GM23338 (cell line): Measurements from ENCODE around the gene RNF214. TPM values are rescaled to one million over a fixed set of nuclear protein-coding genes. Genes with fewer than 3 reads are reported as not detected.

Source experiments
- ATAC-seq: fragments of 200-7000 bp; cut with Tn5 transposase; 3 replicates; pipeline ENCODE4 v1.9.1; 2020
- DNase-seq: peaks from one replicate; pipeline ENCODE4 v3.0.0-alpha.2; 2015; ENCODE audit warnings: low spot score
- H2AFZ ChIP-seq: fragments of 200-600 bp; sonication (generic); 2 replicates; pipeline ENCODE4 v1.8.0; 2016; ENCODE audit warnings: antibody characterized with exemption, mild to moderate bottlenecking, moderate library complexity
- H3F3A ChIP-seq: fragments of 200-600 bp; sonication (generic); replicated peaks from 2 replicates; pipeline ENCODE4 v1.8.0; 2017; ENCODE audit warnings: antibody characterized with exemption, mixed run types, low read depth
- H3K27ac ChIP-seq: fragments of 200-600 bp; sonication (generic); 2 replicates; pipeline ENCODE4 v1.6.1; 2016; ENCODE audit warnings: low read depth
- H3K27me3 ChIP-seq: fragments of 200-600 bp; sonication (generic); 2 replicates; pipeline ENCODE4 v1.8.0; 2016; ENCODE audit warnings: mild to moderate bottlenecking, mixed run types, moderate library complexity; ENCODE audit not compliant: insufficient read depth
- H3K36me3 ChIP-seq: fragments of 200-600 bp; sonication (generic); 2 replicates; pipeline ENCODE4 v1.8.0; 2016; ENCODE audit warnings: mild to moderate bottlenecking; ENCODE audit not compliant: insufficient read depth
- H3K4me1 ChIP-seq: fragments of 200-600 bp; sonication (generic); 2 replicates; pipeline ENCODE4 v1.8.0; 2016; ENCODE audit warnings: mild to moderate bottlenecking, moderate library complexity; ENCODE audit not compliant: insufficient read depth
- H3K4me2 ChIP-seq: fragments of 200-600 bp; sonication (generic); 2 replicates; pipeline ENCODE4 v1.7.1; 2017; ENCODE audit warnings: mixed run types
- H3K4me3 ChIP-seq: fragments of 200-600 bp; sonication (generic); 2 replicates; pipeline ENCODE4 v1.6.1; 2016; ENCODE audit warnings: mixed run types
- H3K79me2 ChIP-seq: fragments of 200-600 bp; sonication (generic); replicated peaks from 2 replicates; pipeline ENCODE4 v1.8.0; 2017; ENCODE audit warnings: mild to moderate bottlenecking; ENCODE audit not compliant: insufficient read depth
- H3K9me2 ChIP-seq: fragments of 200-600 bp; sonication (generic); 2 replicates; pipeline ENCODE4 v1.8.0; 2017; ENCODE audit not compliant: insufficient read depth
- H4K20me1 ChIP-seq: fragments of 200-600 bp; sonication (generic); replicated peaks from 2 replicates; pipeline ENCODE4 v1.8.0; 2017; ENCODE audit warnings: mild to moderate bottlenecking; ENCODE audit not compliant: insufficient read depth
- H3K27ac Mint-ChIP-seq: 2 replicates; pipeline ENCODE4 v1.8.0; 2020; ENCODE audit warnings: inconsistent platforms, mild to moderate bottlenecking, moderate library complexity, mixed read lengths
- H3K27me3 Mint-ChIP-seq: 3 replicates; pipeline ENCODE4 v1.8.0; 2022; ENCODE audit warnings: low read depth, mild to moderate bottlenecking, moderate library complexity, mixed read lengths, inconsistent platforms; ENCODE audit not compliant: insufficient read depth, poor library complexity
- H3K36me3 Mint-ChIP-seq: 3 replicates; pipeline ENCODE4 v1.8.0; 2021; ENCODE audit warnings: low read depth, mild to moderate bottlenecking, inconsistent platforms, moderate library complexity, mixed read lengths
- H3K4me1 Mint-ChIP-seq: 3 replicates; pipeline ENCODE4 v1.8.0; 2020; ENCODE audit warnings: mild to moderate bottlenecking, inconsistent platforms, mixed read lengths
- H3K4me3 Mint-ChIP-seq: 3 replicates; pipeline ENCODE4 v1.8.0; 2021; ENCODE audit warnings: moderate library complexity, mild to moderate bottlenecking, inconsistent platforms, mixed read lengths
- H3K9me3 Mint-ChIP-seq: 3 replicates; pipeline ENCODE4 v1.8.0; 2020; ENCODE audit warnings: moderate library complexity, mild to moderate bottlenecking, inconsistent platforms, mixed read lengths
- CREB1 ChIP-seq: fragments of 250-450 bp; sonication (Bioruptor Pico); IDR thresholded peaks from 2 replicates; pipeline ENCODE4 v1.5.0; 2020; ENCODE audit warnings: low read depth, mild to moderate bottlenecking, moderate library complexity
- EZH2 ChIP-seq: fragments of 200-600 bp; sonication (generic); IDR thresholded peaks from one replicate; pipeline ENCODE4 v1.8.0; 2017; ENCODE audit warnings: antibody characterized with exemption, mild to moderate bottlenecking, low read depth; ENCODE audit not compliant: unreplicated experiment
- EZH2phosphoT487 ChIP-seq: fragments of 200-600 bp; sonication (generic); IDR thresholded peaks from one replicate; pipeline ENCODE4 v1.8.1; 2018; ENCODE audit warnings: antibody characterized with exemption; ENCODE audit not compliant: unreplicated experiment
- JUNB ChIP-seq: IDR thresholded peaks from one replicate; pipeline ENCODE4 v1.6.1; 2016; ENCODE audit warnings: antibody characterized with exemption; ENCODE audit not compliant: unreplicated experiment
- NANOG ChIP-seq: IDR thresholded peaks from 2 replicates; pipeline ENCODE4 v1.6.1; 2016; ENCODE audit warnings: antibody characterized with exemption, borderline replicate concordance
- POLR2AphosphoS5 ChIP-seq: IDR thresholded peaks from 2 replicates; pipeline ENCODE4 v1.6.1; 2016; ENCODE audit warnings: antibody characterized with exemption, low read depth
- STAT1 ChIP-seq: IDR thresholded peaks from one replicate; pipeline ENCODE4 v1.6.1; 2016; ENCODE audit warnings: antibody characterized with exemption; ENCODE audit not compliant: unreplicated experiment
- ZNF331 ChIP-seq: fragments of 250-450 bp; sonication (Bioruptor Pico); IDR thresholded peaks from 2 replicates; pipeline ENCODE4 v1.5.0; 2020; ENCODE audit warnings: low read depth, mild to moderate bottlenecking, moderate library complexity
- polyA plus RNA-seq: library from polyadenylated mRNA; unstranded; fragments of >200 nt; fragmentation: Nextera tagmentation; extraction: Ambion mirVana; gene quantifications from 2 replicates; pipeline ENCODE4 v1.2.1, GENCODE V29; 2016
- total RNA-seq: library from RNA; depleted of rRNA; stranded (reverse); fragments of >200 nt; shearing (Covaris generic); gene quantifications from 2 replicates; pipeline ENCODE4 v1.2.3, GENCODE V29; 2014
- TF ChIP-seq, protein P1 (sequence below): IDR thresholded peaks from 2 replicates; pipeline ENCODE4 v1.6.1; 2016; ENCODE audit warnings: antibody characterized with exemption
- TF ChIP-seq, protein P2 (sequence below): fragments of 250-450 bp; sonication (Bioruptor Pico); IDR thresholded peaks from 2 replicates; pipeline ENCODE4 v1.5.0; 2020; ENCODE audit warnings: mild to moderate bottlenecking, moderate library complexity
- TF ChIP-seq, protein P3 (sequence below), 2 experiments: fragments of 200-600 bp in 1 of 2; sonication (generic) in 1 of 2; conservative IDR thresholded peaks; 2 replicates each; pipeline versions ENCODE4 v1.5.1 to v1.6.1; 2016 to 2017; ENCODE audit warnings: antibody characterized with exemption in 2 of 2, low read depth in 2 of 2, mild to moderate bottlenecking in 2 of 2, moderate library complexity in 1 of 2

Gene RNF214
- total and polyA plus RNA-seq, 2 experiments from 2014 or later = 19.4 to 28.4 TPM

DNA sequence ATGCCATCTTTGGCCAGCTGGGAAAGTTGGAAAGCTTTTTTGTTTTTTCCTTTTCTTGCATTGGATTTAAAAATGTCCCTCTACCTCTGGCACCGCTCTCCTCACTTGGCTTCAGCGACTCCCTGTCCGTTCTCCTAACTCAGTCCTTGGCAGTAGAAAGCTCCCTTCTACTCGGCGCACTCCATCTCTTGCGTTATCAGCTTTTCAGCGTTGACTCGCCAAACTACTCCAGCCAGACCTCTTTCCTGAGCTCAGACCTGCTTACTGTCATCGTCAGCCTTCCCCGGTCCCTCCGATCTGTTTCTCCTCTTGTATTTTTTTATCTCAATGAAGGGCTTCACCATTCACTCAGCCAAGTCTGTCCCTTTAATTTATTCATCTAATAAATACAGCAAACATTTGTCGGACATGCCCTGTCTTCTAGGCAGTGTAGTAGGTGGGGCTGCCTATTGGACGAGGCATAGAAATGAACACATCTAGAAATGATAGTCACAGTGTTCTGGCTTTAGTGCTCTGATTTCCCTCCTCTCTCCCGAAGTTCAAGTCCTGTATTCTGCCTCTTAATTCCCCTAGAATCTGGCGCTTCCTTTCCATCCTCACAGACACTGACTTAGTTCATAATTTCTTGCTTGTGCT is 96.0 kb downstream of the RNF214 start:
- no peak for TF ChIP-seq POLR2AphosphoS5
- TF ChIP-seq STAT1 = no peak
- TF ChIP-seq CREB1 = no peak
- no peak for TF ChIP-seq EZH2
- TF ChIP-seq, protein P1, sequence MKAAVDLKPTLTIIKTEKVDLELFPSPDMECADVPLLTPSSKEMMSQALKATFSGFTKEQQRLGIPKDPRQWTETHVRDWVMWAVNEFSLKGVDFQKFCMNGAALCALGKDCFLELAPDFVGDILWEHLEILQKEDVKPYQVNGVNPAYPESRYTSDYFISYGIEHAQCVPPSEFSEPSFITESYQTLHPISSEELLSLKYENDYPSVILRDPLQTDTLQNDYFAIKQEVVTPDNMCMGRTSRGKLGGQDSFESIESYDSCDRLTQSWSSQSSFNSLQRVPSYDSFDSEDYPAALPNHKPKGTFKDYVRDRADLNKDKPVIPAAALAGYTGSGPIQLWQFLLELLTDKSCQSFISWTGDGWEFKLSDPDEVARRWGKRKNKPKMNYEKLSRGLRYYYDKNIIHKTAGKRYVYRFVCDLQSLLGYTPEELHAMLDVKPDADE = no peak
- Histone ChIP-seq H3K4me3 (peak overlapping the region; percentile 65), H4K20me1 (no peaks in the 10 kb centered on the region), H3K79me2 (no peaks in the 10 kb centered on the region), H3F3A (no peaks in the 10 kb centered on the region; the same call in 1 of the 2 replicates), H3K27me3 (no peaks in the 10 kb centered on the region), H3K9me2 (no peaks in the 10 kb centered on the region), H3K4me2 (peak overlapping the region; percentile 89), H3K27ac (no peak overlapping the region), H3K36me3 (no peaks in the 10 kb centered on the region), H2AFZ (peak overlapping the region; percentile 39), H3K4me1 (peaks cover 5% of the 10 kb centered on the region; the same call in 1 of the 2 replicates)
- H3K4me1 Mint-ChIP-seq = no peaks in the 10 kb centered on the region
- no peaks in the 10 kb centered on the region for H3K36me3 Mint-ChIP-seq
- DNase-seq (no peak), ATAC-seq (peak; percentile 28)
- no peak overlapping the region for H3K4me3 Mint-ChIP-seq
- H3K27ac Mint-ChIP-seq = no peak overlapping the region
- no peaks in the 10 kb centered on the region for H3K27me3 Mint-ChIP-seq
- H3K9me3 Mint-ChIP-seq = no peaks in the 10 kb centered on the region

DNA sequence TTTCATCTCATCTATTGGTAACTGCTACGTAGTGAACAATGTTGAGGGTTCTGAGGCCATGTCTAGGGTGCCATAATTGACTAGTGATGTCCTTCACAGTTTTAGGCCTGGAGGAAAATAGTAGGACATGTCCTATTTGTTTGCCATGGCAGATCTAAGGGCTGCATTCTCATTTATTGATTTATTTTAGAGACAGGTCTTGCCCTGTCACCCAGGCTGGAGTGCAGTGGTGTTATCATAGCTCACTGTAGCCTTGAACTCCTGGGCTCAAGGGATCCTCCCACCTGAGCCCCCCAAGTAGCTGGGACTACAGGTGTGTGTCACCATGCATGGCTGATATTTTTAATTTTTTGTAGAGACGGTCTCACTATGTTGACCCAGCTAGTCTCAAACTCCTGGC is 100.4 kb downstream of the RNF214 start:
- H3K79me2 ChIP-seq = no peaks in the 10 kb centered on the region
- no peaks in the 10 kb centered on the region for H3K9me2 ChIP-seq
- H3K27me3 ChIP-seq = no peaks in the 10 kb centered on the region
- H3K4me1 Mint-ChIP-seq = no peaks in the 10 kb centered on the region
- no peak overlapping the region for H3K27ac Mint-ChIP-seq
- no peak for DNase-seq
- H3K36me3 ChIP-seq = no peaks in the 10 kb centered on the region
- no peak overlapping the region for H3K27ac ChIP-seq
- no peaks in the 10 kb centered on the region for H3K27me3 Mint-ChIP-seq
- no peaks in the 10 kb centered on the region for H3K9me3 Mint-ChIP-seq
- no peak overlapping the region for H3K4me2 ChIP-seq
- H4K20me1 ChIP-seq = no peaks in the 10 kb centered on the region
- no peak for ATAC-seq
- no peak overlapping the region for H2AFZ ChIP-seq
- H3F3A ChIP-seq = no peaks in the 10 kb centered on the region; the same call in 1 of the 2 replicates
- peaks cover 5% of the 10 kb centered on the region; the same call in 1 of the 2 replicates for H3K4me1 ChIP-seq
- no peak overlapping the region for H3K4me3 ChIP-seq
- H3K4me3 Mint-ChIP-seq = no peak overlapping the region
- no peaks in the 10 kb centered on the region for H3K36me3 Mint-ChIP-seq
- TF ChIP-seq, protein P2, sequence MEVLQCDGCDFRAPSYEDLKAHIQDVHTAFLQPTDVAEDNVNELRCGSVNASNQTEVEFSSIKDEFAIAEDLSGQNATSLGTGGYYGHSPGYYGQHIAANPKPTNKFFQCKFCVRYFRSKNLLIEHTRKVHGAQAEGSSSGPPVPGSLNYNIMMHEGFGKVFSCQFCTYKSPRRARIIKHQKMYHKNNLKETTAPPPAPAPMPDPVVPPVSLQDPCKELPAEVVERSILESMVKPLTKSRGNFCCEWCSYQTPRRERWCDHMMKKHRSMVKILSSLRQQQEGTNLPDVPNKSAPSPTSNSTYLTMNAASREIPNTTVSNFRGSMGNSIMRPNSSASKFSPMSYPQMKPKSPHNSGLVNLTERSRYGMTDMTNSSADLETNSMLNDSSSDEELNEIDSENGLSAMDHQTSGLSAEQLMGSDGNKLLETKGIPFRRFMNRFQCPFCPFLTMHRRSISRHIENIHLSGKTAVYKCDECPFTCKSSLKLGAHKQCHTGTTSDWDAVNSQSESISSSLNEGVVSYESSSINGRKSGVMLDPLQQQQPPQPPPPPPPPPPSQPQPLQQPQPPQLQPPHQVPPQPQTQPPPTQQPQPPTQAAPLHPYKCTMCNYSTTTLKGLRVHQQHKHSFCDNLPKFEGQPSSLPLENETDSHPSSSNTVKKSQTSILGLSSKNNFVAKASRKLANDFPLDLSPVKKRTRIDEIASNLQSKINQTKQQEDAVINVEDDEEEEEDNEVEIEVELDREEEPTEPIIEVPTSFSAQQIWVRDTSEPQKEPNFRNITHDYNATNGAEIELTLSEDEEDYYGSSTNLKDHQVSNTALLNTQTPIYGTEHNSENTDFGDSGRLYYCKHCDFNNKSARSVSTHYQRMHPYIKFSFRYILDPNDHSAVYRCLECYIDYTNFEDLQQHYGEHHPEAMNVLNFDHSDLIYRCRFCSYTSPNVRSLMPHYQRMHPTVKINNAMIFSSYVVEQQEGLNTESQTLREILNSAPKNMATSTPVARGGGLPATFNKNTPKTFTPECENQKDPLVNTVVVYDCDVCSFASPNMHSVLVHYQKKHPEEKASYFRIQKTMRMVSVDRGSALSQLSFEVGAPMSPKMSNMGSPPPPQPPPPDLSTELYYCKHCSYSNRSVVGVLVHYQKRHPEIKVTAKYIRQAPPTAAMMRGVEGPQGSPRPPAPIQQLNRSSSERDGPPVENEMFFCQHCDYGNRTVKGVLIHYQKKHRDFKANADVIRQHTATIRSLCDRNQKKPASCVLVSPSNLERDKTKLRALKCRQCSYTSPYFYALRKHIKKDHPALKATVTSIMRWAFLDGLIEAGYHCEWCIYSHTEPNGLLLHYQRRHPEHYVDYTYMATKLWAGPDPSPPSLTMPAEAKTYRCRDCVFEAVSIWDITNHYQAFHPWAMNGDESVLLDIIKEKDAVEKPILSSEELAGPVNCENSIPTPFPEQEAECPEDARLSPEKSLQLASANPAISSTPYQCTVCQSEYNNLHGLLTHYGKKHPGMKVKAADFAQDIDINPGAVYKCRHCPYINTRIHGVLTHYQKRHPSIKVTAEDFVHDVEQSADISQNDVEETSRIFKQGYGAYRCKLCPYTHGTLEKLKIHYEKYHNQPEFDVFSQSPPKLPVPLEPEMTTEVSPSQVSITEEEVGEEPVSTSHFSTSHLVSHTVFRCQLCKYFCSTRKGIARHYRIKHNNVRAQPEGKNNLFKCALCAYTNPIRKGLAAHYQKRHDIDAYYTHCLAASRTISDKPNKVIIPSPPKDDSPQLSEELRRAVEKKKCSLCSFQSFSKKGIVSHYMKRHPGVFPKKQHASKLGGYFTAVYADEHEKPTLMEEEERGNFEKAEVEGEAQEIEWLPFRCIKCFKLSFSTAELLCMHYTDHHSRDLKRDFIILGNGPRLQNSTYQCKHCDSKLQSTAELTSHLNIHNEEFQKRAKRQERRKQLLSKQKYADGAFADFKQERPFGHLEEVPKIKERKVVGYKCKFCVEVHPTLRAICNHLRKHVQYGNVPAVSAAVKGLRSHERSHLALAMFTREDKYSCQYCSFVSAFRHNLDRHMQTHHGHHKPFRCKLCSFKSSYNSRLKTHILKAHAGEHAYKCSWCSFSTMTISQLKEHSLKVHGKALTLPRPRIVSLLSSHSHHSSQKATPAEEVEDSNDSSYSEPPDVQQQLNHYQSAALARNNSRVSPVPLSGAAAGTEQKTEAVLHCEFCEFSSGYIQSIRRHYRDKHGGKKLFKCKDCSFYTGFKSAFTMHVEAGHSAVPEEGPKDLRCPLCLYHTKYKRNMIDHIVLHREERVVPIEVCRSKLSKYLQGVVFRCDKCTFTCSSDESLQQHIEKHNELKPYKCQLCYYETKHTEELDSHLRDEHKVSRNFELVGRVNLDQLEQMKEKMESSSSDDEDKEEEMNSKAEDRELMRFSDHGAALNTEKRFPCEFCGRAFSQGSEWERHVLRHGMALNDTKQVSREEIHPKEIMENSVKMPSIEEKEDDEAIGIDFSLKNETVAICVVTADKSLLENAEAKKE (CRISPR knock-in tag) = no peak
- no peak for TF ChIP-seq EZH2phosphoT487
- TF ChIP-seq JUNB = no peak
- TF ChIP-seq STAT1 = no peak
- TF ChIP-seq, protein P3, sequence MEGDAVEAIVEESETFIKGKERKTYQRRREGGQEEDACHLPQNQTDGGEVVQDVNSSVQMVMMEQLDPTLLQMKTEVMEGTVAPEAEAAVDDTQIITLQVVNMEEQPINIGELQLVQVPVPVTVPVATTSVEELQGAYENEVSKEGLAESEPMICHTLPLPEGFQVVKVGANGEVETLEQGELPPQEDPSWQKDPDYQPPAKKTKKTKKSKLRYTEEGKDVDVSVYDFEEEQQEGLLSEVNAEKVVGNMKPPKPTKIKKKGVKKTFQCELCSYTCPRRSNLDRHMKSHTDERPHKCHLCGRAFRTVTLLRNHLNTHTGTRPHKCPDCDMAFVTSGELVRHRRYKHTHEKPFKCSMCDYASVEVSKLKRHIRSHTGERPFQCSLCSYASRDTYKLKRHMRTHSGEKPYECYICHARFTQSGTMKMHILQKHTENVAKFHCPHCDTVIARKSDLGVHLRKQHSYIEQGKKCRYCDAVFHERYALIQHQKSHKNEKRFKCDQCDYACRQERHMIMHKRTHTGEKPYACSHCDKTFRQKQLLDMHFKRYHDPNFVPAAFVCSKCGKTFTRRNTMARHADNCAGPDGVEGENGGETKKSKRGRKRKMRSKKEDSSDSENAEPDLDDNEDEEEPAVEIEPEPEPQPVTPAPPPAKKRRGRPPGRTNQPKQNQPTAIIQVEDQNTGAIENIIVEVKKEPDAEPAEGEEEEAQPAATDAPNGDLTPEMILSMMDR (conservative IDR thresholded peaks at IDR 0.05; ENCODE audit: low read depth in 2 of 2) = no peak
- no peak for TF ChIP-seq EZH2
- TF ChIP-seq, protein P1 = no peak
- no peak for TF ChIP-seq POLR2AphosphoS5
- TF ChIP-seq ZNF331 (CRISPR knock-in tag) = no peak
- TF ChIP-seq CREB1 = no peak
- no peak for TF ChIP-seq NANOG
